ENCODE measurements around the gene HS3ST3A1.
A peak's percentile ranks its signal among the peaks of the same experiment; 100 is the strongest.

HS3ST3A1 gene

DNA sequence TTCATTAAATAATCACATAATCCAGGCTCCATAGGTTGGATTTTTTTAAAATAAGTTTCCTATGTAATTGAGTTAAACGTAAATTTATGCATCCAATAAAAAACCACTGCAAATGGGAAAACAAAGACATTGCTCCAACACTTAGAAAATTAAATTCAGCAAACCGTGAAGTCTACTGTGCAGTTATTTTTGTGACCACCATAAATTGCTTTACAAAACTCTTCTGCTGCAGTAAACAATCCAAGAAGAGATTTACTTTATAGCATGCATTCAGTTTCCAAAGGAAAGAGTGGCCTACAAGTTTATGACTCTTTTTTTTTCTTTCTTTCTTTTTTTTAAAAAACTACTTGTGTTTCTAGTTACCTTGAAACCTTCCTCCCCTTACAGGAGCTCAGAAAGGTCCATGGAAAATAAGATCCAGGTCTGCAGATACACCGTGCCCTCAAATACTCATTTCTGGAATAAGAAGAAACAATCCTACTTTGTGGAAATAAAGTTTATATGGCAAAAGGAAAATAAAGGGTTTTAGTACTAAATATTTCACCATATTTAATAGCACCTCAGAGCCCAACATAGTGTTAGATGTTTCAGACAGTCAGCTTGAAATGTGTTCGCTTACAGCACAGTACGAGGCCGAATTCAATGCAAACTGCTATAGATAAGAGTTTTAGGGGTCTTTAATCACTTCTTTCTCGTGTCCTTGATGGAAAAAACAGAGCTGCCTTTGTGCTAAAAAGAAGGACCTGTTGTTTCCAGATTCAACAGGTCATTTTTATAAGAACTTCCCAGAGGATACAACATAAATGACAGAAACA is 3.2 kb downstream of the HS3ST3A1 start:
- H3K36me3 ChIP-seq (ENCODE audit: insufficient read depth, low read length) = no peaks in the 10 kb centered on the region
- peaks cover 76% of the 10 kb centered on the region for H3K79me2 ChIP-seq (ENCODE audit: control insufficient read depth, insufficient read depth, low read length, unreplicated experiment)
- H3K4me1 ChIP-seq (ENCODE audit: control insufficient read depth, insufficient read depth, low read length, unreplicated experiment) = peaks cover 39% of the 10 kb centered on the region
- no peaks in the 10 kb centered on the region for H3K27me3 ChIP-seq (ENCODE audit: insufficient read depth, low read length)
- H2AFZ ChIP-seq (ENCODE audit: low read length, unreplicated experiment) = peak overlapping the region; percentile 2
- peak overlapping the region; percentile 53 for H3K27ac ChIP-seq (ENCODE audit: low read depth, low read length)
- peak overlapping the region; percentile 96 for H3K4me3 ChIP-seq (ENCODE audit: low read depth, low read length)

- Histone ChIP-seq H3K36me3 (ENCODE audit: insufficient read depth, low read length) (no peaks in the 10 kb centered on the region), H2AFZ (ENCODE audit: low read length, unreplicated experiment) (no peak overlapping the region), H3K79me2 (ENCODE audit: control insufficient read depth, insufficient read depth, low read length, unreplicated experiment) (peaks cover 83% of the 10 kb centered on the region), H3K27me3 (ENCODE audit: insufficient read depth, low read length) (no peaks in the 10 kb centered on the region), H3K4me3 (ENCODE audit: low read depth, low read length) (peak overlapping the region; percentile 96), H3K27ac (ENCODE audit: low read depth, low read length) (peak overlapping the region; percentile 53), H3K4me1 (ENCODE audit: control insufficient read depth, insufficient read depth, low read length, unreplicated experiment) (peaks cover 40% of the 10 kb centered on the region)
Observed at GRCh38 chr17:13597723-13598347, 3.9 kb downstream of the HS3ST3A1 start.

GRCh38 chr17:13596241-13596923 is 5.3 kb downstream of the HS3ST3A1 start:
- Histone ChIP-seq H2AFZ (ENCODE audit: low read length, unreplicated experiment) (peak overlapping the region; percentile 80), H3K4me3 (ENCODE audit: low read depth, low read length) (peak overlapping the region; percentile 96), H3K79me2 (ENCODE audit: control insufficient read depth, insufficient read depth, low read length, unreplicated experiment) (peaks cover 95% of the 10 kb centered on the region), H3K4me1 (ENCODE audit: control insufficient read depth, insufficient read depth, low read length, unreplicated experiment) (peaks cover 51% of the 10 kb centered on the region), H3K27ac (ENCODE audit: low read depth, low read length) (peak overlapping the region; percentile 53), H3K27me3 (ENCODE audit: insufficient read depth, low read length) (no peaks in the 10 kb centered on the region), H3K36me3 (ENCODE audit: insufficient read depth, low read length) (no peaks in the 10 kb centered on the region)

DNA sequence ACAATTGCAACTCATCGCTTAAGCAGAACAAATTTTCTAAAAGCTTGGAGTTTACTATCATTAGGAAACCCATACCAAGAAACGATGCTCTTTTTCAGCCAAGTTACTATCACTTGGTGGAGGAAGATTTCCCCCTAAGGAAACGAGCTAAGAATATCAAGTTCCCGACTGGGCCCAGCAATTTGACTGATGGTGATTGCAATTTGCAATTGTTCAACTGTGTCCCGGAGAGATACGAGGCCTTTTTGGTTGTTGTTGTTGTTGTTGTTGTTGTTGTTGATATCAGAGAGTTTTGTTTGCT is 6.2 kb downstream of the HS3ST3A1 start:
- H3K4me3 ChIP-seq (ENCODE audit: low read depth, low read length) = peak overlapping the region; percentile 96
- H2AFZ ChIP-seq (ENCODE audit: low read length, unreplicated experiment) = peak overlapping the region; percentile 65
- no peaks in the 10 kb centered on the region for H3K27me3 ChIP-seq (ENCODE audit: insufficient read depth, low read length)
- H3K36me3 ChIP-seq (ENCODE audit: insufficient read depth, low read length) = no peaks in the 10 kb centered on the region
- peak overlapping the region; percentile 53 for H3K27ac ChIP-seq (ENCODE audit: low read depth, low read length)
- H3K4me1 ChIP-seq (ENCODE audit: control insufficient read depth, insufficient read depth, low read length, unreplicated experiment) = peaks cover 54% of the 10 kb centered on the region
- H3K79me2 ChIP-seq (ENCODE audit: control insufficient read depth, insufficient read depth, low read length, unreplicated experiment) = peaks cover 91% of the 10 kb centered on the region

DNA sequence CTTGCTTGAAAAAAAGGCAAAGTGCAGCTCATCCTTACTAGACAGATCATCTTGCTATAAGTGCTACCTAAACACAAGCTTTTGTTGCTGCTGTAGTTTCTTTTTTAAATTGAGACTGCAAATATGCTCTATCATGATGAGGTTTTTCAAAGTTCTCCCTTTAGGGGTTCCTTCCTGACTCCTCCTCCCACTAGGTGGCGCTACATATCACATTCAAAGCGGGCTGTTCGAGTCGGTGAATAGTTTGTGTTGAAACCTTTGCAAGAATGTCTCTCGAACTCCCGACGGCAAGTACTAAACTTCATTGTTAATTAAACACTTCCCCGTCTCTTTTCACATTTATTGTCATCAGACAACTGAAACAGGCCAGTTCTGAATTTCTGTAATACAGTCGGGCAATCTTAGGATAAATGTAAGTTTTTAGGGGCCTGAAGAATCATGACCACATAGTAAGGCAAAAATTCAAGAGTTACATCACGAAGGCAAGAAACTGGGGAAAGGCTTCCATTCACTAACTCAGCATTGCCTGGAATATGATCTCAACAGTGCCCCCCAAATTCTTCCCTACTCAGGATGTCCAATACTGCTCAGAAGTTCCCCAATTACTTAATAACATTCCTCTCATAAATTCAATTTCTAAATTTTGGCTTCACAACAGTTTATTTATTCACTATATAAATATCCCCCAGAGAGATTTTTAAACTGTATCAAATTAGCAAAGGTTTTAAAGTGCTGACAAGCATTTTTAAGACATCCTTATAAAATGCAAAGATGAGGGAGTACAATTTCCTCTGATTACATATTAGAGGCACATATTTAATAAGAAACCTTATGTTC is 6.7 kb downstream of the HS3ST3A1 start:
- peak overlapping the region; percentile 65 for H2AFZ ChIP-seq (ENCODE audit: low read length, unreplicated experiment)
- peak overlapping the region; percentile 53 for H3K27ac ChIP-seq (ENCODE audit: low read depth, low read length)
- H3K36me3 ChIP-seq (ENCODE audit: insufficient read depth, low read length) = no peaks in the 10 kb centered on the region
- H3K4me1 ChIP-seq (ENCODE audit: control insufficient read depth, insufficient read depth, low read length, unreplicated experiment) = peaks cover 60% of the 10 kb centered on the region
- H3K79me2 ChIP-seq (ENCODE audit: control insufficient read depth, insufficient read depth, low read length, unreplicated experiment) = peaks cover 90% of the 10 kb centered on the region
- H3K4me3 ChIP-seq (ENCODE audit: low read depth, low read length) = peak overlapping the region; percentile 96
- no peaks in the 10 kb centered on the region for H3K27me3 ChIP-seq (ENCODE audit: insufficient read depth, low read length)

DNA sequence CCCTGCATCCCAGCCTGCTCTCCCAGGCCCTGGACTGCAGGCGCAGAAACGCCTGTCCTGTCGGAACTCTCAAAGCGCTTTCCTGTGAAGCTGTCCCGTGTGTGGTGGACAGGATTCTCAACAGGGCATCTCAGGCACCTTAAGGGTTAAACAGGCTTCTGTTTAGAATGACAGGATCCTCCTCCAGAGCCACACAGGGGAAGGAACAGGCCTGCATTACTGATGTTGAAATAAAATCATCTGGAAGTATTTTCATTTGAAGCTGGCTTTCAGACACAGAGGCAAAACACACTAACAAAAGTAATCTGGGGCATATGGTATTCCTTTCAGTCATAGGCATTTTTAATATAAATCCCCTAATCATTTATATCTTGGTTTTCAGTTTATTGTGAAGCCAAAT is 7.4 kb downstream of the HS3ST3A1 start:
- Histone ChIP-seq H2AFZ (ENCODE audit: low read length, unreplicated experiment) (no peak overlapping the region), H3K4me1 (ENCODE audit: control insufficient read depth, insufficient read depth, low read length, unreplicated experiment) (peaks cover 60% of the 10 kb centered on the region), H3K27me3 (ENCODE audit: insufficient read depth, low read length) (no peaks in the 10 kb centered on the region), H3K4me3 (ENCODE audit: low read depth, low read length) (peak overlapping the region; percentile 96; the same call in 1 of the 2 replicates), H3K79me2 (ENCODE audit: control insufficient read depth, insufficient read depth, low read length, unreplicated experiment) (peaks cover 90% of the 10 kb centered on the region), H3K27ac (ENCODE audit: low read depth, low read length) (peak overlapping the region; percentile 53), H3K36me3 (ENCODE audit: insufficient read depth, low read length) (no peaks in the 10 kb centered on the region)

DNA sequence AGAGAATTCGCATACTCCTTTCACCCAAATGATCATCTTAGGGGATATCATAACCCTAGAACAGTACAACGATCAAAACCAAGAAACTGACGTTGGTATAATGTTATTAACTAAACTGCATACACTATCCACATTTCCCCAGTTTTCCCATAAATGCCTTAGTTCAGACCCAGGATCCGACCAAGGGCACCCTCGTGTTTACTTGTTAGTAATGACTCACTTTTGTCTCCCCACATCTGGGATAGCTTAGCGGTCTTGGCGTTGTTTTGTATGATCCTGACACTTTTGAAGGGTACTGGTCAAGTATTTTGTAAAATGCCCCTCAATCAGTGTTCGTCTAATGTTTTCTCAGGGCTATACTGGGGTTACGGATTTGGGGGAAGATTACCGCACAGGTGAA is 8.0 kb downstream of the HS3ST3A1 start:
- no peak overlapping the region for H3K4me3 ChIP-seq (ENCODE audit: low read depth, low read length)
- H3K27me3 ChIP-seq (ENCODE audit: insufficient read depth, low read length) = no peaks in the 10 kb centered on the region
- H3K27ac ChIP-seq (ENCODE audit: low read depth, low read length) = no peak overlapping the region
- no peaks in the 10 kb centered on the region for H3K36me3 ChIP-seq (ENCODE audit: insufficient read depth, low read length)
- no peak overlapping the region for H2AFZ ChIP-seq (ENCODE audit: low read length, unreplicated experiment)
- H3K79me2 ChIP-seq (ENCODE audit: control insufficient read depth, insufficient read depth, low read length, unreplicated experiment) = peaks cover 90% of the 10 kb centered on the region
- peaks cover 64% of the 10 kb centered on the region for H3K4me1 ChIP-seq (ENCODE audit: control insufficient read depth, insufficient read depth, low read length, unreplicated experiment)

DNA sequence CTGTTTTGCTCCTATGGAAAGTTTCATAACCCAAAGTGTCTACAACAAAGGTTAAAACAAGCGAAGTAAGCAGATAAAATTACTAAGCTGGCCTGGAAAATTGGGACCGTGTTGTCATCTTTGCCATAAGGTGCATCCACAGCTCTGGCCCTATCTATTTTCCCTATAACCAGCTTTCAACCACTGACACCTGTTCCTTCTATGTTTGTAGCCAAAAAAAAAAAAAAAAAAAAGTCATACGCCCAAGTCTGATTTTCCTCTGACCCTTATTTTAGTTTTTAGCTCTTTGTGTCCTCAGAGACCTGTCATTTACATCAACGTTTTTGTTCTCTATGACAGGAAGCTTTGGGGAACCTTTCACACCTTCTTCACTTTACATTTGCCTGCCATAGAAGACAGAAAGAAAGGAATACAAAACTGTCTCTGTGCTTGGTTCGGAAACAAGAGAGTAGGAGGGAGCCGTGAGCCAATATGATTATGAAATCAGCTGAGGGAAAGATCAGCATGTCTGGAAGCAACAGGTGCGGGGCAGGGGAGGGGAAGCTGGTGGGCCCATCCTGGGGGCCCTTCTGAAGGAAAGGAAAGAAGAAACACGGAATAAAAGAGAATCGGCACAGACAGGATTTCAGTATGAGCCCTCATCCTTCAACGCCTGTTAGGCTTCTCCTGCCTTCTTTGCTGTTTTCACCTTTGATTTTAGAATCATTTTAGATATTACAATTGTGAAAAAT is 8.5 kb downstream of the HS3ST3A1 start:
- no peaks in the 10 kb centered on the region for H3K27me3 ChIP-seq (ENCODE audit: insufficient read depth, low read length)
- peak overlapping the region; percentile 62 for H2AFZ ChIP-seq (ENCODE audit: low read length, unreplicated experiment)
- peak overlapping the region; percentile 54; the same call in 1 of the 2 replicates for H3K4me3 ChIP-seq (ENCODE audit: low read depth, low read length)
- H3K36me3 ChIP-seq (ENCODE audit: insufficient read depth, low read length) = no peaks in the 10 kb centered on the region
- peaks cover 63% of the 10 kb centered on the region for H3K4me1 ChIP-seq (ENCODE audit: control insufficient read depth, insufficient read depth, low read length, unreplicated experiment)
- peaks cover 88% of the 10 kb centered on the region for H3K79me2 ChIP-seq (ENCODE audit: control insufficient read depth, insufficient read depth, low read length, unreplicated experiment)
- H3K27ac ChIP-seq (ENCODE audit: low read depth, low read length) = no peak overlapping the region

GRCh38 chr17:13592427-13592826 is 9.3 kb downstream of the HS3ST3A1 start:
- Histone ChIP-seq H3K4me3 (ENCODE audit: low read depth, low read length) (peak overlapping the region; percentile 54), H3K27ac (ENCODE audit: low read depth, low read length) (peak overlapping the region; percentile 27; the same call in 1 of the 2 replicates), H3K36me3 (ENCODE audit: insufficient read depth, low read length) (no peaks in the 10 kb centered on the region), H3K4me1 (ENCODE audit: control insufficient read depth, insufficient read depth, low read length, unreplicated experiment) (peaks cover 61% of the 10 kb centered on the region), H2AFZ (ENCODE audit: low read length, unreplicated experiment) (peak overlapping the region; percentile 62), H3K79me2 (ENCODE audit: control insufficient read depth, insufficient read depth, low read length, unreplicated experiment) (peaks cover 87% of the 10 kb centered on the region), H3K27me3 (ENCODE audit: insufficient read depth, low read length) (no peaks in the 10 kb centered on the region)

DNA sequence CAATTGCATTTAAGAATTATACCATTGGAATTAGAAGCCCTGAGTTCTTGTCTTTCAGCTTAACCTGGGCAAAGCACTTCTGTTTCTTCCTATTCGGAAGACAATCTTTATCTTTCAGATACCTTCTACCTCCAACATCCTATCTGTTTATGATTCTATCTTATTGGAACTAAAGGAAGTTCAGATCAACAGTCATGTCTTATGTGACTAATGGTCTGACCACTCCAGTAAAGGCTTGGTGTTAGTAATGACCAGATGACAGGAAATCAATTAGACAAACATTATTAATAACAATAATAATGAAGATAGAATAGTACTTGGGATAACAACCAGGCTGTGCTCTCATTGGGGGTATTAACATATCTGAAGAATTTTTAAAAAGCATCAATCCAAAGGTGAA is 11.3 kb downstream of the HS3ST3A1 start:
- H3K36me3 ChIP-seq (ENCODE audit: insufficient read depth, low read length) = no peaks in the 10 kb centered on the region
- no peak overlapping the region for H3K4me3 ChIP-seq (ENCODE audit: low read depth, low read length)
- no peaks in the 10 kb centered on the region for H3K27me3 ChIP-seq (ENCODE audit: insufficient read depth, low read length)
- peaks cover 73% of the 10 kb centered on the region for H3K79me2 ChIP-seq (ENCODE audit: control insufficient read depth, insufficient read depth, low read length, unreplicated experiment)
- H3K4me1 ChIP-seq (ENCODE audit: control insufficient read depth, insufficient read depth, low read length, unreplicated experiment) = peaks cover 50% of the 10 kb centered on the region
- H2AFZ ChIP-seq (ENCODE audit: low read length, unreplicated experiment) = peak overlapping the region; percentile 15
- H3K27ac ChIP-seq (ENCODE audit: low read depth, low read length) = no peak overlapping the region

Measured in ACC112 (cell line).